ENCODE results near the gene RTN4RL2. TPM values are rescaled to one million over a fixed set of nuclear protein-coding genes. Genes with fewer than 3 reads are reported as not detected.

Gene RTN4RL2
- total RNA-seq, 1 experiment from 2014 or later, result 15.5 TPM

DNA sequence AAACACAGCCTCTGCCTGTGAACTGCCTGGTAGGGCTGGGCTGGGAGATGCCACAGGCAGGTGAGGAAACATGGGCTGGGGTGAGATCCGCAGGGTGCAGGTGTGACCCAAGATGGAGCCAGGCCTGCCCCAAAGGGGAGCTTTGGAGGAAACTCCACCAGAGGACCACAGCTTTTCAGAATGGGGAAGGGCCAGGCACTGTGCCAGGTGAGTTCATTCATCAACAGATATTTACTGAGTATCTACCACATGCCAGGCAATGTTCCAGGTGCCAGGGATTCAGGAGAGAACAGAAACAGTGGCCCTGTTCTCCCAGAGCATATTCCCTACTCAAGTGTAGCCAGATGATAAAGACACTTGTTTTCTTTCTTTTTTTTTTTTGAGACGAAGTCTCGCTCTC is 11.2 kb downstream of the RTN4RL2 start:
- peaks cover 20% of the 10 kb centered on the region for H3K27me3 Mint-ChIP-seq (ENCODE audit: low read depth)
- POLR2A ChIA-PET, result interaction anchor here (0.6 kb wide), 2 partner anchors 11 to 97 kb away, joined by 3 to 4 read pairs; no protein-coding TSS in a partner anchor
- peaks cover 7% of the 10 kb centered on the region for H3K36me3 Mint-ChIP-seq
- DNase-seq (ENCODE audit: low spot score) (no peak), ATAC-seq (no peak)
- no peaks in the 10 kb centered on the region for H3K9me3 Mint-ChIP-seq
- no peak for TF ChIP-seq FOXJ3 (CRISPR knock-in tag; IDR thresholded peaks at IDR 0.05; ENCODE audit: borderline replicate concordance)
- TF ChIP-seq CBFB (CRISPR knock-in tag; IDR thresholded peaks at IDR 0.05; ENCODE audit: low read depth), result no peak
- no peak overlapping the region for H3K27ac Mint-ChIP-seq
- H3K4me3 Mint-ChIP-seq, result no peak overlapping the region
- H3K4me1 Mint-ChIP-seq, result peaks cover 41% of the 10 kb centered on the region
- CTCF ChIA-PET, result interaction anchor here (4.1 to 4.4 kb wide), 2 partner anchors 11 to 14 kb away, joined by 43 to 69 read pairs; partner anchors contain the start of gene RTN4RL2

GRCh38 chr11:57473285-57473841 is 13.0 kb downstream of the RTN4RL2 start:
- no peaks in the 10 kb centered on the region for H3K9me3 Mint-ChIP-seq
- CTCF ChIA-PET, result interaction anchor here (0.6 to 4.4 kb wide), 14 partner anchors 9 to 263 kb away, joined by 3 to 69 read pairs (median 6); partner anchors contain the start of gene RTN4RL2
- no peak for TF ChIP-seq TEAD1 (CRISPR knock-in tag; IDR thresholded peaks at IDR 0.05)
- TF ChIP-seq E2F4 (CRISPR knock-in tag; IDR thresholded peaks at IDR 0.05; ENCODE audit: borderline replicate concordance, low read depth), result no peak
- TF ChIP-seq SOX15 (CRISPR knock-in tag; IDR thresholded peaks at IDR 0.05), result no peak
- no peak for TF ChIP-seq NR1H2 (CRISPR knock-in tag; IDR thresholded peaks at IDR 0.05)
- TF ChIP-seq NR2C2 (CRISPR knock-in tag; IDR thresholded peaks at IDR 0.05), result no peak
- no peak for TF ChIP-seq PREB (CRISPR knock-in tag; IDR thresholded peaks at IDR 0.05; ENCODE audit: borderline replicate concordance)
- TF ChIP-seq ZNF425 (CRISPR knock-in tag; conservative IDR thresholded peaks at IDR 0.05), result no peak
- TF ChIP-seq GABPB1 (CRISPR knock-in tag; IDR thresholded peaks at IDR 0.05), result no peak
- no peak overlapping the region for H3K4me3 Mint-ChIP-seq
- H3K36me3 Mint-ChIP-seq, result peaks cover 7% of the 10 kb centered on the region
- no peak overlapping the region for H3K27ac Mint-ChIP-seq
- peaks cover 46% of the 10 kb centered on the region for H3K4me1 Mint-ChIP-seq
- POLR2A ChIA-PET, result interaction anchor here (1.1 to 1.4 kb wide), 3 partner anchors 10 to 305 kb away, joined by 3 to 4 read pairs (median 4); no protein-coding TSS in a partner anchor
- ATAC-seq, result no peak
- peaks cover 38% of the 10 kb centered on the region for H3K27me3 Mint-ChIP-seq (ENCODE audit: low read depth)
- DNase-seq (ENCODE audit: low spot score), result no peak

DNA sequence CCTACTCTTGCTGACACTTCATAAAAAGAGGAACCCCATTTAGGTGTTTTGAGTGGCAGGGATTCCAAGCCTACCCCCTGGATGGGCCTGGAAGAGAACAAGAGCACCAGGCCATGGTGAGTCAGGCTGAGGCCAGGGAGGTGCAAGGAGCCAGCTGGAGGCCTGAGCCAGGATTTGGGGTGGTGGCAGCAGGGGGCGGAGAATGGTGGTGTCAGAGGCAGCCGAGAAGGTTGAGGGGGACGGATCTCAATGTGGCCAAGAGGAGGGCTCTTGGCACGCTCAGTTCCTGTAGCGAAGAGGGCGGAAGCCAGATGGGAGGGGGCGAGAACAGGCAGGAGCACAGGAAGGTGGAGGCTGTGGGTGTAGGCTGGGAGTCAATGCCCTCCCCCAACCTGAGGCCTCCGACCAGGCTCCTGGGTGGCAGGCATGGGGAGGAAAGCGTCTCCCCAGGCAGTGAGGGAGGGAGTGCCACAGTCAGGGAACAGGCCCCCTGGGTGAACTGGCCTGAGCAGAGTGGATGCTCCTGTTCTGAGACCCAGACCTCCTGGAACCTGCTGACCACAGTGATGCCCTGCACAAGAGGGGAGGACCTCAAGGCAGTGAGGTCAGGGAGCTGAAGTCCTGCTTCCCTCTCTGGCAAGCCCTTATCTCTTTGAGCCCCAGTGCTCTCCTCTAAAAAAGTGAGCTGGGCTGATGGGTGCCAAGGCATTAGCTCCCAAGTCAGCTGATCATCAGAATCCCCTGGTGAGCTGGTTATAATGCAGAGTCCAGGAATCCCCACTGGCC is 13.9 kb downstream of the RTN4RL2 start:
- H3K27ac Mint-ChIP-seq, result no peak overlapping the region
- POLR2A ChIA-PET, result interaction anchor here (0.7 to 1.3 kb wide), 5 partner anchors 9 to 16 kb away, joined by 3 to 5 read pairs (median 4); no protein-coding TSS in a partner anchor
- TF ChIP-seq NFE2L1 (CRISPR knock-in tag; IDR thresholded peaks at IDR 0.05) (no peak), ATF1 (CRISPR knock-in tag; IDR thresholded peaks at IDR 0.05) (no peak), RORB (CRISPR knock-in tag; IDR thresholded peaks at IDR 0.05) (no peak), ELF4 (CRISPR knock-in tag; IDR thresholded peaks at IDR 0.05; ENCODE audit: low read depth) (no peak), CREB1 (CRISPR knock-in tag; IDR thresholded peaks at IDR 0.05) (no peak), HMGA2 (CRISPR knock-in tag; IDR thresholded peaks at IDR 0.05) (no peak), IRF2 (CRISPR knock-in tag; IDR thresholded peaks at IDR 0.05; ENCODE audit: borderline replicate concordance, low read depth) (no peak), TP53 (CRISPR knock-in tag; IDR thresholded peaks at IDR 0.05) (no peak), ZNF671 (CRISPR knock-in tag; IDR thresholded peaks at IDR 0.05) (no peak)
- TF ChIP-seq, protein P1, sequence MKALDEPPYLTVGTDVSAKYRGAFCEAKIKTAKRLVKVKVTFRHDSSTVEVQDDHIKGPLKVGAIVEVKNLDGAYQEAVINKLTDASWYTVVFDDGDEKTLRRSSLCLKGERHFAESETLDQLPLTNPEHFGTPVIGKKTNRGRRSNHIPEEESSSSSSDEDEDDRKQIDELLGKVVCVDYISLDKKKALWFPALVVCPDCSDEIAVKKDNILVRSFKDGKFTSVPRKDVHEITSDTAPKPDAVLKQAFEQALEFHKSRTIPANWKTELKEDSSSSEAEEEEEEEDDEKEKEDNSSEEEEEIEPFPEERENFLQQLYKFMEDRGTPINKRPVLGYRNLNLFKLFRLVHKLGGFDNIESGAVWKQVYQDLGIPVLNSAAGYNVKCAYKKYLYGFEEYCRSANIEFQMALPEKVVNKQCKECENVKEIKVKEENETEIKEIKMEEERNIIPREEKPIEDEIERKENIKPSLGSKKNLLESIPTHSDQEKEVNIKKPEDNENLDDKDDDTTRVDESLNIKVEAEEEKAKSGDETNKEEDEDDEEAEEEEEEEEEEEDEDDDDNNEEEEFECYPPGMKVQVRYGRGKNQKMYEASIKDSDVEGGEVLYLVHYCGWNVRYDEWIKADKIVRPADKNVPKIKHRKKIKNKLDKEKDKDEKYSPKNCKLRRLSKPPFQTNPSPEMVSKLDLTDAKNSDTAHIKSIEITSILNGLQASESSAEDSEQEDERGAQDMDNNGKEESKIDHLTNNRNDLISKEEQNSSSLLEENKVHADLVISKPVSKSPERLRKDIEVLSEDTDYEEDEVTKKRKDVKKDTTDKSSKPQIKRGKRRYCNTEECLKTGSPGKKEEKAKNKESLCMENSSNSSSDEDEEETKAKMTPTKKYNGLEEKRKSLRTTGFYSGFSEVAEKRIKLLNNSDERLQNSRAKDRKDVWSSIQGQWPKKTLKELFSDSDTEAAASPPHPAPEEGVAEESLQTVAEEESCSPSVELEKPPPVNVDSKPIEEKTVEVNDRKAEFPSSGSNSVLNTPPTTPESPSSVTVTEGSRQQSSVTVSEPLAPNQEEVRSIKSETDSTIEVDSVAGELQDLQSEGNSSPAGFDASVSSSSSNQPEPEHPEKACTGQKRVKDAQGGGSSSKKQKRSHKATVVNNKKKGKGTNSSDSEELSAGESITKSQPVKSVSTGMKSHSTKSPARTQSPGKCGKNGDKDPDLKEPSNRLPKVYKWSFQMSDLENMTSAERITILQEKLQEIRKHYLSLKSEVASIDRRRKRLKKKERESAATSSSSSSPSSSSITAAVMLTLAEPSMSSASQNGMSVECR (CRISPR knock-in tag; IDR thresholded peaks at IDR 0.05; ENCODE audit: borderline replicate concordance), result no peak
- TF ChIP-seq, protein P2, sequence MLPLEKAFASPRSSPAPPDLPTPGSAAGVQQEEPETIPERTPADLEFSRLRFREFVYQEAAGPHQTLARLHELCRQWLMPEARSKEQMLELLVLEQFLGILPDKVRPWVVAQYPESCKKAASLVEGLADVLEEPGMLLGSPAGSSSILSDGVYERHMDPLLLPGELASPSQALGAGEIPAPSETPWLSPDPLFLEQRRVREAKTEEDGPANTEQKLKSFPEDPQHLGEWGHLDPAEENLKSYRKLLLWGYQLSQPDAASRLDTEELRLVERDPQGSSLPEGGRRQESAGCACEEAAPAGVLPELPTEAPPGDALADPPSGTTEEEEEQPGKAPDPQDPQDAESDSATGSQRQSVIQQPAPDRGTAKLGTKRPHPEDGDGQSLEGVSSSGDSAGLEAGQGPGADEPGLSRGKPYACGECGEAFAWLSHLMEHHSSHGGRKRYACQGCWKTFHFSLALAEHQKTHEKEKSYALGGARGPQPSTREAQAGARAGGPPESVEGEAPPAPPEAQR (CRISPR knock-in tag; IDR thresholded peaks at IDR 0.05), result no peak

More for the DNA sequence above, 13.9 kb downstream of the RTN4RL2 start:
- CTCF ChIA-PET, result interaction anchor here (0.7 to 4.4 kb wide), 15 partner anchors 9 to 171 kb away, joined by 3 to 69 read pairs (median 6); partner anchors contain the start of gene RTN4RL2
- ATAC-seq, result peak; percentile 29
- H3K27me3 Mint-ChIP-seq (ENCODE audit: low read depth), result peaks cover 46% of the 10 kb centered on the region
- DNase-seq (ENCODE audit: low spot score), result no peak
- H3K4me1 Mint-ChIP-seq, result peaks cover 45% of the 10 kb centered on the region
- H3K4me3 Mint-ChIP-seq, result no peak overlapping the region
- no peaks in the 10 kb centered on the region for H3K9me3 Mint-ChIP-seq
- H3K36me3 Mint-ChIP-seq, result peaks cover 7% of the 10 kb centered on the region

Data from WTC11 (cell line).